Neural cell (in vitro differentiated cells): Measurements from ENCODE around the gene ST6GALNAC4. TPM values are rescaled to one million over a fixed set of nuclear protein-coding genes. Genes with fewer than 3 reads are reported as not detected.

Source experiments
- H2AFZ ChIP-seq: fragments of 200-600, 300-800 bp; sonication (generic), shearing (Covaris generic); 2 replicates; pipeline ENCODE4 v1.6.0; 2014; ENCODE audit warnings: low read depth, mild to moderate bottlenecking, antibody characterized with exemption, low read length, moderate library complexity
- H3F3A ChIP-seq: fragments of 200-600 bp; shearing (Covaris generic); 2 replicates; pipeline ENCODE4 v1.6.1; 2016; ENCODE audit warnings: mild to moderate bottlenecking, moderate library complexity, mixed read lengths, antibody characterized with exemption, low read length; ENCODE audit not compliant: insufficient read depth, poor library complexity, severe bottlenecking
- H3K27ac ChIP-seq: fragments of 200-600, 300-800 bp; sonication (generic), shearing (Covaris generic); 2 replicates; pipeline ENCODE4 v1.5.1; 2014; ENCODE audit warnings: mild to moderate bottlenecking, low read length, moderate library complexity
- H3K27me3 ChIP-seq: fragments of 300-800, 200-600 bp; sonication (generic), shearing (Covaris generic); 2 replicates; pipeline ENCODE4 v1.6.0; 2014; ENCODE audit warnings: mild to moderate bottlenecking, low read depth, low read length, moderate library complexity; ENCODE audit not compliant: insufficient read depth
- H3K36me3 ChIP-seq: fragments of 300-800, 200-600 bp; sonication (generic), shearing (Covaris generic); 2 replicates; pipeline ENCODE4 v1.5.1; 2014; ENCODE audit warnings: mild to moderate bottlenecking, antibody characterized with exemption, low read length, moderate library complexity; ENCODE audit not compliant: insufficient read depth
- H3K4me2 ChIP-seq: fragments of 300-800, 200-600 bp; sonication (generic), shearing (Covaris generic); 2 replicates; pipeline ENCODE4 v1.6.0; 2014; ENCODE audit warnings: mild to moderate bottlenecking, low read length
- H3K4me3 ChIP-seq: fragments of 300-800, 200-600 bp; sonication (generic), shearing (Covaris generic); 2 replicates; pipeline ENCODE4 v1.5.1; 2014; ENCODE audit warnings: mild to moderate bottlenecking, low read length, moderate library complexity
- H3K79me2 ChIP-seq: fragments of 200-600 bp; shearing (Covaris generic); replicated peaks from 2 replicates; pipeline ENCODE4 v1.6.0; 2014; ENCODE audit warnings: mild to moderate bottlenecking, low read length, moderate library complexity; ENCODE audit not compliant: insufficient read depth
- H3K9ac ChIP-seq: fragments of 300-800, 200-600 bp; sonication (generic), shearing (Covaris generic); 2 replicates; pipeline ENCODE4 v1.6.1; 2016; ENCODE audit warnings: mild to moderate bottlenecking, low read length, mixed read lengths
- H3K9me2 ChIP-seq: fragments of 200-600 bp; shearing (Covaris generic); 2 replicates; pipeline ENCODE4 v1.6.1; 2016; ENCODE audit warnings: mild to moderate bottlenecking, low read length, mixed read lengths; ENCODE audit not compliant: insufficient read depth
- H3K9me3 ChIP-seq: fragments of 200-600, 300-800 bp; sonication (generic), shearing (Covaris generic); 2 replicates; pipeline ENCODE4 v1.6.1; 2016; ENCODE audit warnings: mild to moderate bottlenecking, mixed run types, low read length, moderate library complexity, mixed read lengths
- H4K20me1 ChIP-seq: fragments of 200-600 bp; shearing (Covaris generic); 2 replicates; pipeline ENCODE4 v1.6.1; 2016; ENCODE audit warnings: mild to moderate bottlenecking, mixed run types; ENCODE audit not compliant: insufficient read depth
- CTCF ChIP-seq: fragments of 450-650 bp; IDR thresholded peaks from 2 replicates; pipeline ENCODE4 v1.5.1; 2014; ENCODE audit warnings: antibody characterized with exemption, mild to moderate bottlenecking, moderate library complexity; ENCODE audit not compliant: poor library complexity, severe bottlenecking
- EP300 ChIP-seq: fragments of 450-650 bp; conservative IDR thresholded peaks from 2 replicates; pipeline ENCODE4 v1.6.1; 2014; ENCODE audit warnings: antibody characterized with exemption, mild to moderate bottlenecking, moderate library complexity; ENCODE audit not compliant: poor library complexity, severe bottlenecking
- EZH2 ChIP-seq: fragments of 200-600, 300-800 bp; shearing (Covaris generic), sonication (generic); IDR thresholded peaks from 2 replicates; pipeline ENCODE4 v1.6.1; 2014; ENCODE audit warnings: antibody characterized with exemption, low read length, borderline replicate concordance, mild to moderate bottlenecking; ENCODE audit not compliant: insufficient read depth, poor library complexity, severe bottlenecking
- MXI1 ChIP-seq: fragments of 450-650 bp; conservative IDR thresholded peaks from 2 replicates; pipeline ENCODE4 v1.6.1; 2014; ENCODE audit warnings: antibody characterized with exemption, mild to moderate bottlenecking; ENCODE audit not compliant: poor library complexity, severe bottlenecking
- POLR2AphosphoS5 ChIP-seq: IDR thresholded peaks from 2 replicates; pipeline ENCODE4 v1.6.1; 2012
- RAD21 ChIP-seq: fragments of 450-650 bp; conservative IDR thresholded peaks from 2 replicates; pipeline ENCODE4 v1.6.1; 2014; ENCODE audit warnings: antibody characterized with exemption, mild to moderate bottlenecking, moderate library complexity
- SMC3 ChIP-seq: fragments of 450-650 bp; conservative IDR thresholded peaks from 2 replicates; pipeline ENCODE4 v1.6.1; 2014; ENCODE audit warnings: antibody characterized with exemption, mild to moderate bottlenecking, moderate library complexity; ENCODE audit not compliant: poor library complexity
- TAF1 ChIP-seq: IDR thresholded peaks from 2 replicates; pipeline ENCODE4 v1.6.1; 2012; ENCODE audit warnings: low read depth
- polyA plus RNA-seq: library from polyadenylated mRNA; depleted of rRNA; stranded (reverse); fragments of >200 nt; gene quantifications from 2 replicates; pipeline ENCODE4 v1.2.3, GENCODE V29; 2014
- small RNA-seq, 3 experiments: library from RNA; depleted of rRNA; stranded (forward); fragments of <200 nt; gene quantifications; one replicate each; pipeline ENCODE3, GENCODE V24; 2012
- TF ChIP-seq, protein P1 (sequence below): IDR thresholded peaks from 2 replicates; pipeline ENCODE4 v1.6.1; 2012; ENCODE audit warnings: borderline replicate concordance

The ST6GALNAC4 gene
- polyA plus RNA-seq, 1 donor from 2014 or later, result 5.9 TPM

GRCh38 chr9:127860260-127860659 is 56.6 kb downstream of the ST6GALNAC4 start:
- Histone ChIP-seq H3K27me3 (no peaks in the 10 kb centered on the region), H3K4me2 (no peak overlapping the region), H2AFZ (no peak overlapping the region), H3K4me3 (no peak overlapping the region), H3F3A (no peaks in the 10 kb centered on the region), H3K9me2 (no peaks in the 10 kb centered on the region), H3K27ac (no peak overlapping the region), H3K79me2 (no peaks in the 10 kb centered on the region), H3K36me3 (no peaks in the 10 kb centered on the region), H3K9me3 (no peaks in the 10 kb centered on the region), H3K9ac (no peak overlapping the region), H4K20me1 (no peaks in the 10 kb centered on the region)
- TF ChIP-seq EP300 (no peak), EZH2 (no peak), MXI1 (no peak), TAF1 (no peak), SMC3 (no peak), RAD21 (no peak), POLR2AphosphoS5 (no peak), CTCF (no peak)
- TF ChIP-seq, protein P1, sequence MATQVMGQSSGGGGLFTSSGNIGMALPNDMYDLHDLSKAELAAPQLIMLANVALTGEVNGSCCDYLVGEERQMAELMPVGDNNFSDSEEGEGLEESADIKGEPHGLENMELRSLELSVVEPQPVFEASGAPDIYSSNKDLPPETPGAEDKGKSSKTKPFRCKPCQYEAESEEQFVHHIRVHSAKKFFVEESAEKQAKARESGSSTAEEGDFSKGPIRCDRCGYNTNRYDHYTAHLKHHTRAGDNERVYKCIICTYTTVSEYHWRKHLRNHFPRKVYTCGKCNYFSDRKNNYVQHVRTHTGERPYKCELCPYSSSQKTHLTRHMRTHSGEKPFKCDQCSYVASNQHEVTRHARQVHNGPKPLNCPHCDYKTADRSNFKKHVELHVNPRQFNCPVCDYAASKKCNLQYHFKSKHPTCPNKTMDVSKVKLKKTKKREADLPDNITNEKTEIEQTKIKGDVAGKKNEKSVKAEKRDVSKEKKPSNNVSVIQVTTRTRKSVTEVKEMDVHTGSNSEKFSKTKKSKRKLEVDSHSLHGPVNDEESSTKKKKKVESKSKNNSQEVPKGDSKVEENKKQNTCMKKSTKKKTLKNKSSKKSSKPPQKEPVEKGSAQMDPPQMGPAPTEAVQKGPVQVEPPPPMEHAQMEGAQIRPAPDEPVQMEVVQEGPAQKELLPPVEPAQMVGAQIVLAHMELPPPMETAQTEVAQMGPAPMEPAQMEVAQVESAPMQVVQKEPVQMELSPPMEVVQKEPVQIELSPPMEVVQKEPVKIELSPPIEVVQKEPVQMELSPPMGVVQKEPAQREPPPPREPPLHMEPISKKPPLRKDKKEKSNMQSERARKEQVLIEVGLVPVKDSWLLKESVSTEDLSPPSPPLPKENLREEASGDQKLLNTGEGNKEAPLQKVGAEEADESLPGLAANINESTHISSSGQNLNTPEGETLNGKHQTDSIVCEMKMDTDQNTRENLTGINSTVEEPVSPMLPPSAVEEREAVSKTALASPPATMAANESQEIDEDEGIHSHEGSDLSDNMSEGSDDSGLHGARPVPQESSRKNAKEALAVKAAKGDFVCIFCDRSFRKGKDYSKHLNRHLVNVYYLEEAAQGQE, result no peak

DNA sequence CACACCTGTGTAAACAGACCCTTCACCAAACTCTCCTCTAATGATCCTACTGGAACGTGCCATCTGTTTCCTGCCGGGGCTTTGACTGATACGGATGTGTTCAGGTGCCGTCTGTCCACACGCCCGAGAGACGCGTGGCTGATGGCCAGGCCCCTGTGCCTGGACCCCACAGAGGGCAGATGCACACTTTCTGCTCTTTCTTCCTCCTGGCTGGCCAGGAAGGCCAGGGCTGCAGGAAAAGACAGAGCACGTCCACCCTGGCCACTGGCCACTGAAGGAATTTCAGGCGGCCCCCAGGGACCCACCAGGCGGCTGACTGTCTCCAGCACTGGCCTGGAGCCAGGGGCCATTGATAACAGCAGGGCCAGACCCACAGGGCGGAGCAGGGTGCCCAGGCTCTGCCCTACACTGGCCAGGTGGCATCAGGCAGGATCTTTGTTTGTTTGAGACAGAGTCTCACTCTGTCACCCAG is 58.8 kb downstream of the ST6GALNAC4 start:
- no peaks in the 10 kb centered on the region for H3K36me3 ChIP-seq
- no peaks in the 10 kb centered on the region for H4K20me1 ChIP-seq
- H2AFZ ChIP-seq, result no peak overlapping the region
- H3K9me3 ChIP-seq, result no peaks in the 10 kb centered on the region
- no peaks in the 10 kb centered on the region for H3K9me2 ChIP-seq
- TF ChIP-seq RAD21 (no peak), EZH2 (no peak)
- H3K79me2 ChIP-seq, result no peaks in the 10 kb centered on the region
- no peak overlapping the region for H3K4me2 ChIP-seq
- no peak overlapping the region for H3K4me3 ChIP-seq
- no peaks in the 10 kb centered on the region for H3K27me3 ChIP-seq
- H3K9ac ChIP-seq, result no peak overlapping the region
- no peak overlapping the region for H3K27ac ChIP-seq
- H3F3A ChIP-seq, result no peaks in the 10 kb centered on the region

Small RNAs within 50 kb of the gene (small RNA-seq; reads per million reads assigned to genes)
- gene MIR4672, result 0 to 4.0 (median 0) reads per million in 3 experiments

Other genes with a start within 250 kb of the ST6GALNAC4 start
- gene CFAP157, start 210.1 kb downstream of the ST6GALNAC4 start, polyA plus RNA-seq, result 1.3 and 1.6 TPM in 2 replicates
- gene PTRH1, start 201.4 kb downstream of the ST6GALNAC4 start, polyA plus RNA-seq, result 20.0 and 21.9 TPM in 2 replicates
- 0.11 and 0.26 TPM in 2 replicates for gene TTC16, start 201.0 kb downstream of the ST6GALNAC4 start, polyA plus RNA-seq
- gene TOR2A, start 181.7 kb downstream of the ST6GALNAC4 start, polyA plus RNA-seq, result 54.1 and 59.7 TPM in 2 replicates
- 14.5 and 19.4 TPM in 2 replicates for gene SH2D3C, start 138.4 kb downstream of the ST6GALNAC4 start, polyA plus RNA-seq
- 195 and 253 TPM in 2 replicates for gene CDK9, start 131.0 kb downstream of the ST6GALNAC4 start, polyA plus RNA-seq
- 38.4 and 60.5 TPM in 2 replicates for gene FPGS, start 114.2 kb downstream of the ST6GALNAC4 start, polyA plus RNA-seq
- gene ENG, start 62.4 kb downstream of the ST6GALNAC4 start, polyA plus RNA-seq, result 0.10 TPM in 1 of 2 replicates, not detected in the other
- gene AK1, start 39.4 kb downstream of the ST6GALNAC4 start, polyA plus RNA-seq, result 105 and 137 TPM in 2 replicates
- gene ST6GALNAC6, start 17.4 kb downstream of the ST6GALNAC4 start, polyA plus RNA-seq, result 44.2 and 59.3 TPM in 2 replicates
- 3.4 and 5.2 TPM in 2 replicates for gene PIP5KL1, start 13.7 kb upstream of the ST6GALNAC4 start, polyA plus RNA-seq
- gene DPM2, start 20.8 kb upstream of the ST6GALNAC4 start, polyA plus RNA-seq, result 30.5 and 44.9 TPM in 2 replicates
- 6.7 and 18.5 TPM in 2 replicates for gene EEIG1, start 63.9 kb upstream of the ST6GALNAC4 start, polyA plus RNA-seq
- 9.9 and 10.2 TPM in 2 replicates for gene NAIF1, start 150.3 kb upstream of the ST6GALNAC4 start, polyA plus RNA-seq
- gene SLC25A25, start 151.2 kb upstream of the ST6GALNAC4 start, polyA plus RNA-seq, result 43.7 and 50.7 TPM in 2 replicates
- gene PTGES2, start 210.7 kb upstream of the ST6GALNAC4 start, polyA plus RNA-seq, result 55.9 and 68.0 TPM in 2 replicates
- gene LCN2, start 232.4 kb upstream of the ST6GALNAC4 start, polyA plus RNA-seq, result not detected in 2 replicates
- gene BBLN, start 243.2 kb upstream of the ST6GALNAC4 start, polyA plus RNA-seq, result 270 and 330 TPM in 2 replicates